Mesenchymal stem cell (in vitro differentiated cells and primary cell): Measurements from ENCODE around the gene MAPK12.

Source experiments
- DNase-seq: peaks from one replicate; pipeline ENCODE4 v3.0.0-alpha.2; 2013
- H2AFZ ChIP-seq: one replicate; pipeline ENCODE4 v1.6.1; 2013; ENCODE audit warnings: low read depth, mild to moderate bottlenecking, control low read depth, inconsistent platforms, low read length, moderate library complexity
- H2AK5ac ChIP-seq: 2 replicates; pipeline ENCODE4 v1.6.1; 2013; ENCODE audit warnings: low read length, moderate library complexity, mild to moderate bottlenecking, inconsistent platforms; ENCODE audit not compliant: severe bottlenecking
- H2BK120ac ChIP-seq: one replicate; pipeline ENCODE4 v1.6.1; 2013; ENCODE audit warnings: low read depth, mild to moderate bottlenecking, inconsistent platforms, low read length, moderate library complexity
- H2BK12ac ChIP-seq, 2 experiments: one replicate each; pipeline ENCODE4 v1.6.1; 2013; ENCODE audit warnings: inconsistent platforms in 2 of 2, low read length in 2 of 2, mild to moderate bottlenecking in 2 of 2, moderate library complexity in 2 of 2, control low read depth in 1 of 2
- H2BK15ac ChIP-seq: one replicate; pipeline ENCODE4 v1.6.1; 2013; ENCODE audit warnings: mild to moderate bottlenecking, low read depth, inconsistent platforms; ENCODE audit not compliant: poor library complexity, severe bottlenecking
- H2BK5ac ChIP-seq: 2 replicates; pipeline ENCODE4 v1.6.1; 2013; ENCODE audit warnings: low read depth, mild to moderate bottlenecking, low read length, control low read depth, inconsistent platforms; ENCODE audit not compliant: poor library complexity, severe bottlenecking
- H3K14ac ChIP-seq, 2 experiments: one replicate each; pipeline ENCODE4 v1.6.1; 2013; ENCODE audit warnings: inconsistent platforms in 2 of 2, low read length in 2 of 2, control low read depth in 1 of 2, mild to moderate bottlenecking in 1 of 2, moderate library complexity in 1 of 2
- H3K18ac ChIP-seq, 2 experiments: one replicate each; pipeline ENCODE4 v1.6.1; 2013; ENCODE audit warnings: inconsistent platforms in 2 of 2, low read length in 2 of 2, control low read depth in 1 of 2, low read depth in 1 of 2, mild to moderate bottlenecking in 1 of 2
- H3K23ac ChIP-seq, 2 experiments: one replicate each; pipeline ENCODE4 v1.6.1; 2013; ENCODE audit warnings: inconsistent platforms in 2 of 2, low read length in 2 of 2, mild to moderate bottlenecking in 2 of 2, moderate library complexity in 2 of 2, control low read depth in 1 of 2
- H3K27ac ChIP-seq: 2 replicates; pipeline ENCODE4 v1.5.1; 2013; ENCODE audit warnings: mild to moderate bottlenecking, moderate library complexity, low read length, control low read depth, inconsistent platforms; ENCODE audit not compliant: poor library complexity, severe bottlenecking
- H3K27me3 ChIP-seq, 2 experiments: 2 replicates each; pipeline versions ENCODE4 v1.6.1 to v1.7.0; 2013; ENCODE audit warnings: low read length in 2 of 2, mild to moderate bottlenecking in 2 of 2, moderate library complexity in 2 of 2, control low read depth in 1 of 2, inconsistent platforms in 1 of 2; ENCODE audit not compliant: control insufficient read depth in 1 of 2, insufficient read depth in 1 of 2
- H3K36me3 ChIP-seq, 2 experiments: 2 replicates each; pipeline versions ENCODE4 v1.6.1 to v1.7.0; 2013; ENCODE audit warnings: low read length in 2 of 2, control low read depth in 1 of 2, inconsistent platforms in 1 of 2, low read depth in 1 of 2, mild to moderate bottlenecking in 1 of 2; ENCODE audit not compliant: insufficient read depth in 2 of 2, control insufficient read depth in 1 of 2
- H3K4ac ChIP-seq, 2 experiments: one replicate each; pipeline ENCODE4 v1.6.1; 2013; ENCODE audit warnings: inconsistent platforms in 2 of 2, low read length in 2 of 2, mild to moderate bottlenecking in 2 of 2, moderate library complexity in 2 of 2, control low read depth in 1 of 2, low read depth in 1 of 2
- H3K4me1 ChIP-seq: 2 replicates; pipeline ENCODE4 v1.6.1; 2013; ENCODE audit warnings: low read depth, low read length, control low read depth; ENCODE audit not compliant: control insufficient read depth, insufficient read depth
- H3K4me2 ChIP-seq: 2 replicates; pipeline ENCODE4 v1.6.1; 2013; ENCODE audit warnings: low read length, mild to moderate bottlenecking, inconsistent platforms; ENCODE audit not compliant: poor library complexity, severe bottlenecking
- H3K4me3 ChIP-seq, 2 experiments: 2 replicates each; pipeline versions ENCODE4 v1.5.1 to v1.7.0; 2013; ENCODE audit warnings: low read length in 2 of 2, mild to moderate bottlenecking in 2 of 2, control low read depth in 1 of 2, low read depth in 1 of 2; ENCODE audit not compliant: insufficient read depth in 1 of 2
- H3K79me1 ChIP-seq: replicated peaks from 2 replicates; pipeline ENCODE4 v1.6.1; 2013; ENCODE audit warnings: mild to moderate bottlenecking, control low read depth, low read length, inconsistent platforms; ENCODE audit not compliant: poor library complexity, severe bottlenecking
- H3K9ac ChIP-seq: 2 replicates; pipeline ENCODE4 v1.7.0; 2013; ENCODE audit warnings: mild to moderate bottlenecking, low read length, moderate library complexity
- H3K9me3 ChIP-seq: 2 replicates; pipeline ENCODE4 v1.7.0; 2013; ENCODE audit warnings: mild to moderate bottlenecking, low read length; ENCODE audit not compliant: control insufficient read depth
- H4K8ac ChIP-seq: one replicate; pipeline ENCODE4 v1.6.1; 2013; ENCODE audit warnings: inconsistent platforms, mild to moderate bottlenecking, low read length, moderate library complexity
- H4K91ac ChIP-seq: one replicate; pipeline ENCODE4 v1.6.1; 2013; ENCODE audit warnings: mild to moderate bottlenecking, low read length, inconsistent platforms
- WGBS: methylation state at CpG from one replicate; pipeline ENCODE4 v1.1.7; 2013; ENCODE audit warnings: mixed read lengths; 5-methylcytosine and 5-hydroxymethylcytosine counted together

Gene MAPK12

DNA sequence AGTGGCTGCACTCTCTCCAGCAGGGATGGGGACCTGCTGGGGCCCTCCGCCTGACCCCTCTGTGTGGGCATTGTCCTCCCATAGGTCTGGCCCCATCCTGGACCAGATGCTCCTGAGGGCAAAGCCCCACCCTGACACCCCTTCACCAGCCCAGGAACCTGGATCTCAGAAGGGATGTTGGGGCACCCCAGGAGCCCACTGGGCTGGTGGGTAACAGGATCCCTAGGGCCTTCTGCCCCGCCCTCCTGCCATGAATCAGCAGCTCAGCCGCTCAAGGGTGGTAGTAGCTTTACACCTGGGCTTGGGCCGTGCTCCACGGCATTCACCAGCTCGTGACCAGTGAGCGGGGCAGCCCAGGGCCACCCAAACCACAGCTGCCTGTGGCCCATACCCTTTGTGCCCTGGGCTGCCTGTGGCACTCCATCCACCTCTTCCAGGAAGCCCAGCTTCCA is 1.0 kb upstream of the MAPK12 start:
- WGBS = 64% methylated on average over 7 of the region's 7 CpGs
- no peak overlapping the region for H3K4me2 ChIP-seq

DNA sequence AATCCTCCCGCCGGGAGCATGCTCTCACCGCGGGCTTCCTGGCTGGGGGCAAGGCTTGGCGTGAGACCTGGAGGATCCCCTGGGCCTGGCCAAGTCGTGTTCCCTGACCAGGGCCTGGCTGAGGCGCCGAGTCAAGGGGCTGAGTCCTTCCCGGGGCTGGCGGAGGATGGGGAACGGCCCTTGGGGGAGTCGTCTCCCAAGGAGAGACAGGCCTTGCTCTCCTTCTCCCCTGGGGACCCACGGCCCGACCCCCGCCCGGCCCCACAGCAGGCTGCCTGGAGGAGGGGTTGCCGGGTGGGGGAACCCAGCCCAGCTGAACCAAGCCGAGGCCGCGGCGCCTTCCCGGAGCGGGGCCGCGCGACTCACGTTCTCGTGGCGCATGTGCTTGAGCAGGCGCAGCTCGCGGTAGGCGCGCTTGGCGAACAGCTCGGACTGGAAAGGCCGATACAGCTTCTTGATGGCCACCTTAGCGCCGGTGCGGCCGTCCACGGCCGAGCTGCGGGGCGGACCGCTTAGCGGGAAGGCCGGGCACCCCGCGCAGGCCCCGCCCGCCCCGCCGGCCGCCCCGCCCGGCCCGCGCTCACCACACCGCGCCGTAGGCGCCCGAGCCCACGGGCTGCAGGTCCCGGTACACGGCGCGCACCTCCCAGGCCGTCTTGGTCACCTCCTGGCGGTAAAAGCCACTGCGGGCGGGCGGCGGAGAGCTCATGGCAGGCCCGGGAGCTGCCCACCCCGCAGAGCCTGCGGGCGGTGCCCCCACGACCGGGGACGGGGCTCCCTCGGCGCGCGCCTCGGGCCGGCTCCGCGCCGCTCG is 475 bp downstream of the MAPK12 start:
- peak overlapping the region; percentile 71 to 82 for H3K4me3 ChIP-seq
- H2BK5ac ChIP-seq = no peak overlapping the region
- H3K9me3 ChIP-seq = no peaks in the 10 kb centered on the region
- H3K27ac ChIP-seq = peak overlapping the region; percentile 24
- no peak overlapping the region for H2AFZ ChIP-seq
- peak; percentile 72 for DNase-seq
- peak overlapping the region in 1 of 2 experiments; percentile 29 for H2BK12ac ChIP-seq
- peaks cover 4 to 38% of the 10 kb centered on the region in 2 experiments for H3K36me3 ChIP-seq
- H3K23ac ChIP-seq = peak overlapping the region in 1 of 2 experiments; percentile 96
- H3K4me1 ChIP-seq = peaks cover 37% of the 10 kb centered on the region
- H4K91ac ChIP-seq = peak overlapping the region; percentile 80
- peak overlapping the region; percentile 89 for H2BK120ac ChIP-seq
- H3K79me1 ChIP-seq = peaks cover 21% of the 10 kb centered on the region
- H3K4me2 ChIP-seq = peak overlapping the region; percentile 84
- peak overlapping the region; percentile 83 to 96 for H3K14ac ChIP-seq
- peak overlapping the region; percentile 85 for H3K9ac ChIP-seq
- peak overlapping the region; percentile 59 for H4K8ac ChIP-seq
- H2AK5ac ChIP-seq = no peak overlapping the region
- peak overlapping the region; percentile 77 to 81 for H3K18ac ChIP-seq
- whole genome bisulfite sequencing = under 1% methylated on average over 52 of the region's 92 CpGs
- H3K4ac ChIP-seq = peak overlapping the region; percentile 77
- peaks cover 0 to 11% of the 10 kb centered on the region in 2 experiments for H3K27me3 ChIP-seq
- peak overlapping the region; percentile 85 for H2BK15ac ChIP-seq

More for the DNA sequence above, 1.0 kb upstream of the MAPK12 start:
- Histone ChIP-seq H3K4me3 (no peak overlapping the region), H3K27me3 (peaks cover 0 to 22% of the 10 kb centered on the region in 2 experiments), H3K36me3 (peaks cover 0 to 35% of the 10 kb centered on the region in 2 experiments), H3K4ac (peak overlapping the region; percentile 62 to 65), H2AK5ac (no peak overlapping the region), H2AFZ (no peak overlapping the region), H3K18ac (peak overlapping the region in 1 of 2 experiments; percentile 79), H3K4me1 (peaks cover 40% of the 10 kb centered on the region), H3K14ac (peak overlapping the region in 1 of 2 experiments; percentile 87), H2BK120ac (no peak overlapping the region), H3K9me3 (no peaks in the 10 kb centered on the region), H2BK5ac (no peak overlapping the region), H3K9ac (no peak overlapping the region), H4K91ac (peak overlapping the region; percentile 86), H3K23ac (peak overlapping the region in 1 of 2 experiments; percentile 3), H3K27ac (no peak overlapping the region), H4K8ac (peak overlapping the region; percentile 68), H3K79me1 (peaks cover 16% of the 10 kb centered on the region), H2BK12ac (peak overlapping the region in 1 of 2 experiments; percentile 73), H2BK15ac (peak overlapping the region; percentile 75)
- no peak for DNase-seq

GRCh38 chr22:50260434-50260800 is 1.1 kb downstream of the MAPK12 start:
- Histone ChIP-seq H3K4me1 (peaks cover 37% of the 10 kb centered on the region), H3K4me3 (peak overlapping the region; percentile 71 to 82), H3K79me1 (peaks cover 21% of the 10 kb centered on the region), H2BK5ac (no peak overlapping the region), H3K14ac (peak overlapping the region; percentile 73 to 96), H3K27ac (peak overlapping the region; percentile 24), H4K8ac (peak overlapping the region; percentile 59), H2BK12ac (peak overlapping the region in 1 of 2 experiments; percentile 59), H2BK120ac (peak overlapping the region; percentile 74), H4K91ac (peak overlapping the region; percentile 85), H3K4me2 (peak overlapping the region; percentile 84), H3K9ac (peak overlapping the region; percentile 85), H3K9me3 (no peaks in the 10 kb centered on the region), H3K27me3 (peaks cover 0 to 10% of the 10 kb centered on the region in 2 experiments), H2AK5ac (peak overlapping the region; percentile 84), H3K4ac (peak overlapping the region in 1 of 2 experiments; percentile 56), H2BK15ac (peak overlapping the region; percentile 82), H3K23ac (no peak overlapping the region), H2AFZ (no peak overlapping the region), H3K18ac (peak overlapping the region; percentile 70 to 77), H3K36me3 (peaks cover 4 to 43% of the 10 kb centered on the region in 2 experiments)
- 31% methylated on average over 3 of the region's 11 CpGs for whole genome bisulfite sequencing
- DNase-seq = no peak

DNA sequence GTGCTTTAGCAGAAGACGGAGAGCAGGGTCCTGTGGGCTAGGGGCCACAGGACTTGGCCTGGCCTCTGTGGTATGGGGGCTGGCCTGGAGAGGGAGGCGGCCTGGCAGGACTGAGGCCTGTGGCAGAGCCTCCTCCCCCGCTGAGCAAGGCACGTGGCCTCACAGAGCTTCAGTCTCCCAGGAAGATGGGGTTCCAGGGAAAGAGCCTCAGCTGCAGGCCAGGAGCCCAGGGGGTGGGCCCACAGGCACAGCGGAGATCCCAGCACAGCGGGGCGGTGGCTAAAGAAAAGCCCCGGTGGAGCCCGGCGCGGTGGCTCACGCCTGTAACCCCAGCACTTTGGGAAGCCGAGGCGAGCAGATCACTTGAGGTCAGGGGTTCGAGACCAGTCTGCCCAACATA is 2.2 kb downstream of the MAPK12 start:
- Histone ChIP-seq H3K27me3 (peaks cover 0 to 5% of the 10 kb centered on the region in 2 experiments), H2BK120ac (no peak overlapping the region), H3K36me3 (peaks cover 4 to 50% of the 10 kb centered on the region in 2 experiments), H4K8ac (no peak overlapping the region), H3K23ac (peak overlapping the region in 1 of 2 experiments; percentile 54), H3K4me1 (peaks cover 37% of the 10 kb centered on the region), H3K27ac (no peak overlapping the region), H3K4ac (no peak overlapping the region), H3K9ac (no peak overlapping the region), H2BK15ac (no peak overlapping the region), H2BK12ac (no peak overlapping the region), H3K18ac (no peak overlapping the region), H2BK5ac (no peak overlapping the region), H3K14ac (no peak overlapping the region), H3K4me3 (no peak overlapping the region), H3K4me2 (no peak overlapping the region), H4K91ac (no peak overlapping the region), H3K79me1 (peaks cover 21% of the 10 kb centered on the region), H2AK5ac (no peak overlapping the region), H3K9me3 (no peaks in the 10 kb centered on the region), H2AFZ (no peak overlapping the region)
- DNase-seq = no peak
- 94% methylated on average over 14 of the region's 15 CpGs for WGBS
